Cardiac fibroblast (primary cell): ENCODE measurements around the gene FAM83B.
"Not testable (repeated sequence)": the region's sequence is repeated elsewhere in the genome, so short reads cannot be mapped to it uniquely, and the experiment has no call there.

ENCODE experiments used
- DNase-seq, 2 donors: peaks; one replicate each; pipeline versions ENCODE4 v3.0.0 to v3.0.0-alpha.2; 2010; ENCODE audit warnings: low read depth in 2 of 2
- H3K4me3 ChIP-seq, 2 donors: replicated peaks in 1 of 2; 1 replicate in 1 of 2; 2 replicates in 1 of 2; pipeline ENCODE4 v1.5.1; 2011; ENCODE audit warnings: low read depth in 2 of 2, low read length in 2 of 2, mild to moderate bottlenecking in 2 of 2, moderate library complexity in 1 of 2
- CTCF ChIP-seq: IDR thresholded peaks from one replicate; pipeline ENCODE4 v1.5.1; 2011; ENCODE audit warnings: low read depth, mild to moderate bottlenecking, low read length, inconsistent platforms

Gene FAM83B

GRCh38 chr6:54929245-54929909, 82.8 kb downstream of the FAM83B start:
- DNase-seq: no peak
- no peak overlapping the region for H3K4me3 ChIP-seq
- TF ChIP-seq CTCF: no peak

DNA sequence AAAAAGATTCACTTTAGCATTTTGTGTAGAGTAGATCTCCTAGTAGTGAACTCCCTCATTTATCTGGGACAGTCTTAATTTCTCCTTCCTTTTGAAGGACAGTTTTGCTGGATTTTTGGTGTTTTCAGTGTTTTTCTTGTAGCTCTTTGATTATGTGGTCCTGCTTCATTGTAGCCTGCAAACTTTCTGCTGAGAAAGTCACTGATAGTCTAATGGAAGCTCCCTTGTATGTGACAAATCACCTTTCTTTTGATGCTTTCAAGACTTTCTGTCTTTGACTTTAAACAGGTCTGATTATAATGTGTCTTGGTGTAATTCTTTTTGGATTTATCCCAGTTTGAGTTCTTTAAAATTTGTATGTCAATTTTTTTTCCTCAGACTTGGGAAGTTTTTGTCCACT, 86.1 kb downstream of the FAM83B start:
- no peak for DNase-seq
- no peak overlapping the region for H3K4me3 ChIP-seq
- TF ChIP-seq CTCF: no peak

DNA sequence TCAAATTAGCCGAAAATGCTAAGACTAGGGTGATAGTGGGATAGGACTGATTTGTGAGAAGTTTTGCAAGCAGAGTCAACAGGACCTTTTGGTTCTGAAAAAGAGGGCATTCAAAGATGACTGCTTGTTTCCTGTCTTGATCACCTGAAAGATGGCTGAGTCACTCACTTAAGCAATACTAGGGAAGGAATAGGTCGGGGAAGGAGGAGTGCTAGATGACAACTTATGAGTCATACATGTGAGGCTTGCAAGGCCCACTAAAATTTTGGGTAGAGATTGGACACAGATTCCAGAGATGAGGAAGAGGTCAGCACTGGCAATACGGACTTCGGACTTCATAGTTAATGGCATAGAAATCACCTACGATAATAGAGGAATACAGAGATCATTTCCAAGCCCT, 89.2 kb downstream of the FAM83B start:
- DNase-seq: peak; percentile 3 to 61
- no peak overlapping the region for H3K4me3 ChIP-seq
- no peak for TF ChIP-seq CTCF

GRCh38 chr6:54937371-54937770, 90.8 kb downstream of the FAM83B start:
- no peak for TF ChIP-seq CTCF
- no peak for DNase-seq

GRCh38 chr6:54957698-54958097, 111.1 kb downstream of the FAM83B start:
- no peak overlapping the region for H3K4me3 ChIP-seq
- no peak for DNase-seq
- no peak for TF ChIP-seq CTCF

More at GRCh38 chr6:54937371-54937770, 90.8 kb downstream of the FAM83B start:
- no peak overlapping the region for H3K4me3 ChIP-seq

GRCh38 chr6:54958446-54958845, 111.9 kb downstream of the FAM83B start:
- DNase-seq: no peak
- TF ChIP-seq CTCF: no peak

DNA sequence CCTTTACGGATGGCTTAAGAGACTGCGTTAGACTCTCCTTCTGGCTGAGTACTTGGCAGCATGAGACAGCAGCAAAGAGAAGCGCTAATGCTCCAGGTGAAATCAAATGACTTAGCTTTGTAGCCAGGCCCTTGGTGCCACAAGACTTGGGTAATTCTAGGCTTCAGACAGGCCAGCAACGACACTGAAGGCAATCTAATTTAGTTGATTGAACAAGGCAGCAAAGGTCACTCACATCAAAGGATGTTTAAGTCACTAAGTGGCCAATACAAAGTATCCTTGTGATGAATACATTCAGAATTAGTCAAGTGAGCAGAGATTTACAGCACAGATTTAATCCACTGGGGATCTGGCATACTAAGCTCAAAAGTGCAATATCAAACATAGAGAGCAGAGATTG, 113.2 kb downstream of the FAM83B start:
- no peak for TF ChIP-seq CTCF
- DNase-seq: no peak
- no peak overlapping the region for H3K4me3 ChIP-seq

More at GRCh38 chr6:54958446-54958845, 111.9 kb downstream of the FAM83B start:
- H3K4me3 ChIP-seq: no peak overlapping the region

GRCh38 chr6:54961372-54961771, 114.8 kb downstream of the FAM83B start:
- DNase-seq, H3K4me3 ChIP-seq: not testable (repeated sequence)
